Ectodermal cell (in vitro differentiated cells): ENCODE results near the gene RGS16.

Experiments
- H3K27ac ChIP-seq: 2 replicates; pipeline ENCODE4 v1.7.0; 2013; ENCODE audit warnings: mild to moderate bottlenecking, low read depth, low read length; ENCODE audit not compliant: insufficient read depth, poor library complexity, severe bottlenecking
- H3K27me3 ChIP-seq: 2 replicates; pipeline ENCODE4 v1.7.0; 2013; ENCODE audit warnings: mild to moderate bottlenecking, low read length; ENCODE audit not compliant: insufficient read depth, control insufficient read depth, poor library complexity, severe bottlenecking
- H3K36me3 ChIP-seq: one replicate; pipeline ENCODE4 v1.7.0; 2013; ENCODE audit warnings: low read length; ENCODE audit not compliant: control insufficient read depth, insufficient read depth
- H3K4me1 ChIP-seq: one replicate; pipeline ENCODE4 v1.7.0; 2013; ENCODE audit warnings: low read length; ENCODE audit not compliant: control insufficient read depth, insufficient read depth
- H3K4me3 ChIP-seq: 2 replicates; pipeline ENCODE4 v1.7.0; 2013; ENCODE audit warnings: low read depth, low read length, control low read depth; ENCODE audit not compliant: insufficient read depth
- H3K9me3 ChIP-seq: 2 replicates; pipeline ENCODE4 v1.7.0; 2013; ENCODE audit warnings: mild to moderate bottlenecking, low read length, moderate library complexity; ENCODE audit not compliant: control insufficient read depth
- WGBS, 2 experiments: methylation state at CpG; one replicate each; pipeline ENCODE4 v1.1.7; 2013; ENCODE audit warnings: missing lambda C conversion rate in 2 of 2; 5-methylcytosine and 5-hydroxymethylcytosine counted together

The RGS16 gene

DNA sequence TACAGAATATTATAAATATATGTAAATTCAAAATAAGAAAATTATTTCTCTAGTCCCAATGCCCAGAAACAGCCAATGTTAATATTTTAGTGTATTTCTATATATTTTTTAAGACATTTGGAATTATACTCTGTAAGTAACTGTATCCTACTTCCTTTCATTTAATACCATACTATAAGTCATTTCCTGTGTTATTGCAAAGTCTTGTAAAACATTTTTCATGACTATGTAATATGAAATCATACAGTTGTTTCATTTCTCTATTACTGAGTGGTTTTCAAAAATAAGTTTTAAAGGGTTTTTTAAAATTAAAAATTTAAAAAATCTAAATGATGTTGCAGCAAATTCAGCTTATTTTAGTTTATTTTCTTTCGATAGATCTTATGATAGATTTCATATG, 17.1 kb downstream of the RGS16 start:
- peaks cover 8% of the 10 kb centered on the region for H3K4me1 ChIP-seq
- H3K27ac ChIP-seq: no peak overlapping the region
- no peaks in the 10 kb centered on the region for H3K9me3 ChIP-seq
- H3K4me3 ChIP-seq: no peak overlapping the region
- no CpG with 5 or more reads among the region's 1 CpG for WGBS, 2 experiments
- no peaks in the 10 kb centered on the region for H3K27me3 ChIP-seq
- H3K36me3 ChIP-seq: no peaks in the 10 kb centered on the region

GRCh38 chr1:182586380-182586779, 17.8 kb downstream of the RGS16 start:
- Histone ChIP-seq H3K4me3 (no peak overlapping the region), H3K27ac (no peak overlapping the region), H3K9me3 (no peaks in the 10 kb centered on the region), H3K4me1 (peaks cover 8% of the 10 kb centered on the region), H3K36me3 (no peaks in the 10 kb centered on the region), H3K27me3 (no peaks in the 10 kb centered on the region)
- WGBS, 2 experiments: 93 to 95% methylated on average over 11 of the region's 11 CpGs

DNA sequence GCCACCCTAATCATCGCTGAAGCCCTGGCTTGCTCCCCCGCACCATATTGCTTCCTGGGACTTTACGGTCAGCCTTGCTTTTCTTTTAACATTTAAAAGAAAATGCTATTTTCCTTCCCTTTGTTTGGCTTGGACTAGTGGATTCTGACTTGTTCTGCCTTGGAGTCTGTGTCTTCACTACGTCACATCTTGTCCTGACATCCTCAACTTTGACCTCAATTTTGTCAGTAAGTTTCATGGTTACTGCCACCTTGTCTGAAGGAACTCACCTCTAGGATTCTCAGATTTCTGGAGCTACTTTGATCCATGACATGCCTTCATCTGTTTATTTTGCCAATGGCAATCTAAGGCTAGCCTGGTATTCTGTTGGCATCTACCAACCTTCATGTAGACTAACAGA, 19.4 kb downstream of the RGS16 start:
- 93 to 96% methylated on average over 4 of the region's 4 CpGs for WGBS, 2 experiments
- Histone ChIP-seq H3K4me3 (no peak overlapping the region), H3K27ac (no peak overlapping the region), H3K4me1 (peaks cover 8% of the 10 kb centered on the region), H3K9me3 (no peaks in the 10 kb centered on the region), H3K36me3 (no peaks in the 10 kb centered on the region), H3K27me3 (no peaks in the 10 kb centered on the region)

DNA sequence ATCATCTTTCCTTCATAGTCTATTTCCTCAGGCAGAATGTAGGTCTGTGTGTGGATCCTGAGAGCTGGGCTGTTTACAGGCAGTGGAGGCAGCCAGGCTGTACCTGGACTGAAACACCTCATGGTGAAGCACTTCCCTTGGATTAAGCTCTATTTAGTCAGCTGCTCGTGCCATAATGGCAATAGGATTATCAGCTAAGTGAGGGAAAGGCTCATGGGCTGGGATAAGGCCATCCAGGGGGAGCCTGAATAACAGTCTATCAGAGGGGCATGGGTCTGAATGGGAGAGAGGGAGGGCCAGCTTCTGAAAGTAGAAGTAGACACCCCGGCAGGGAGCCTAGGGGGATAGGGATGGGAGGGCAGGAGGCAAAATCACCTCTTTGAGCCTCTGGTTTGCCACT, 23.5 kb downstream of the RGS16 start:
- Histone ChIP-seq H3K27me3 (no peaks in the 10 kb centered on the region), H3K4me1 (no peaks in the 10 kb centered on the region), H3K9me3 (no peaks in the 10 kb centered on the region), H3K27ac (no peak overlapping the region), H3K4me3 (no peak overlapping the region), H3K36me3 (no peaks in the 10 kb centered on the region)
- WGBS, 2 experiments: 71 to 77% methylated on average over 2 of the region's 2 CpGs

GRCh38 chr1:182575540-182576149, 28.5 kb downstream of the RGS16 start:
- no peaks in the 10 kb centered on the region for H3K4me1 ChIP-seq
- H3K27ac ChIP-seq: no peak overlapping the region
- no peaks in the 10 kb centered on the region for H3K9me3 ChIP-seq
- no peaks in the 10 kb centered on the region for H3K27me3 ChIP-seq
- 91% methylated on average over 3 of the region's 3 CpGs for WGBS, 2 experiments
- H3K36me3 ChIP-seq: no peaks in the 10 kb centered on the region
- no peak overlapping the region for H3K4me3 ChIP-seq

GRCh38 chr1:182574156-182574555, 30.0 kb downstream of the RGS16 start:
- no peak overlapping the region for H3K4me3 ChIP-seq
- H3K27ac ChIP-seq: no peak overlapping the region
- no peaks in the 10 kb centered on the region for H3K4me1 ChIP-seq
- no peaks in the 10 kb centered on the region for H3K27me3 ChIP-seq
- no peaks in the 10 kb centered on the region for H3K9me3 ChIP-seq
- 95 to 97% methylated on average over 3 to 4 of the region's 4 CpGs for WGBS, 2 experiments
- H3K36me3 ChIP-seq: no peaks in the 10 kb centered on the region

GRCh38 chr1:182570611-182570970, 33.6 kb downstream of the RGS16 start:
- H3K27me3 ChIP-seq: no peaks in the 10 kb centered on the region
- 70 to 71% methylated on average over 2 of the region's 2 CpGs for WGBS, 2 experiments
- H3K27ac ChIP-seq: no peak overlapping the region
- H3K9me3 ChIP-seq: no peaks in the 10 kb centered on the region
- H3K4me1 ChIP-seq: no peaks in the 10 kb centered on the region
- no peaks in the 10 kb centered on the region for H3K36me3 ChIP-seq
- no peak overlapping the region for H3K4me3 ChIP-seq

- Histone ChIP-seq H3K27me3 (no peaks in the 10 kb centered on the region), H3K4me3 (no peak overlapping the region), H3K4me1 (no peaks in the 10 kb centered on the region), H3K9me3 (no peaks in the 10 kb centered on the region), H3K27ac (no peak overlapping the region), H3K36me3 (no peaks in the 10 kb centered on the region)
- 88 to 91% methylated on average over 6 of the region's 6 CpGs for WGBS, 2 experiments
Measured at GRCh38 chr1:182569939-182570610, 34.1 kb downstream of the RGS16 start.

- H3K36me3 ChIP-seq: no peaks in the 10 kb centered on the region
Measured at GRCh38 chr1:182568647-182569284, 35.4 kb downstream of the RGS16 start.

GRCh38 chr1:182567629-182568028, 36.6 kb downstream of the RGS16 start:
- Histone ChIP-seq H3K27me3 (no peaks in the 10 kb centered on the region), H3K9me3 (no peaks in the 10 kb centered on the region), H3K36me3 (no peaks in the 10 kb centered on the region), H3K4me3 (no peak overlapping the region), H3K4me1 (no peaks in the 10 kb centered on the region), H3K27ac (no peak overlapping the region)
- WGBS, 2 experiments: 98% methylated on average over 5 of the region's 5 CpGs

More at GRCh38 chr1:182568647-182569284, 35.4 kb downstream of the RGS16 start:
- 96% methylated on average over 3 of the region's 3 CpGs for WGBS, 2 experiments
- Histone ChIP-seq H3K4me1 (no peaks in the 10 kb centered on the region), H3K27ac (no peak overlapping the region), H3K9me3 (no peaks in the 10 kb centered on the region), H3K4me3 (no peak overlapping the region), H3K27me3 (no peaks in the 10 kb centered on the region)
